HL-60 (cell line): ENCODE data around the gene IFT43.

Experiments
- DNase-seq, 2 experiments: peaks; one replicate each; pipeline ENCODE4 v3.0.0-alpha.2; 2010 to 2020; ENCODE audit warnings: low read depth in 1 of 2, low spot score in 1 of 2
- H3K27ac ChIP-seq: fragments of 250-450 bp; sonication (Bioruptor Pico); replicated peaks from 2 replicates; pipeline ENCODE4 v1.5.1; 2020; ENCODE audit warnings: mild to moderate bottlenecking, moderate library complexity
- H3K27me3 ChIP-seq: fragments of 250-450 bp; sonication (Bioruptor Pico); 2 replicates; pipeline ENCODE4 v1.5.1; 2021; ENCODE audit warnings: mild to moderate bottlenecking, moderate library complexity; ENCODE audit not compliant: insufficient read depth, poor library complexity, severe bottlenecking
- H3K4me3 ChIP-seq: replicated peaks from 2 replicates; pipeline ENCODE4 v1.5.1; 2011; ENCODE audit warnings: mild to moderate bottlenecking, control low read depth, low read length; ENCODE audit not compliant: insufficient read depth
- CTCF ChIP-seq: IDR thresholded peaks from one replicate; pipeline ENCODE4 v1.5.1; 2011; ENCODE audit warnings: low read length, control low read depth, inconsistent platforms; ENCODE audit not compliant: insufficient read depth
- GABPA ChIP-seq: IDR thresholded peaks from 2 replicates; pipeline ENCODE4 v1.6.1; 2012; ENCODE audit warnings: low read depth
- POLR2AphosphoS5 ChIP-seq: IDR thresholded peaks from 2 replicates; pipeline ENCODE4 v1.6.1; 2012; ENCODE audit warnings: low read depth
- SPI1 ChIP-seq: IDR thresholded peaks from 2 replicates; pipeline ENCODE4 v1.6.1; 2012; ENCODE audit warnings: low read depth, mild to moderate bottlenecking, borderline replicate concordance
- long read RNA-seq: library from polyadenylated mRNA; unstranded; transcript quantifications from one replicate; pipeline ENCODE4 v2.0.0, GENCODE V29; 2020
- TF ChIP-seq, protein P1 (sequence below): IDR thresholded peaks from 2 replicates; pipeline ENCODE4 v1.6.1; 2012; ENCODE audit warnings: low read depth; ENCODE audit not compliant: insufficient replicate concordance

IFT43 gene
- long read RNA-seq, partial matches to known transcripts, result 0 of 1 reads
- long read RNA-seq, other reads (novel, unspliced or antisense), result 1 of 1 reads

DNA sequence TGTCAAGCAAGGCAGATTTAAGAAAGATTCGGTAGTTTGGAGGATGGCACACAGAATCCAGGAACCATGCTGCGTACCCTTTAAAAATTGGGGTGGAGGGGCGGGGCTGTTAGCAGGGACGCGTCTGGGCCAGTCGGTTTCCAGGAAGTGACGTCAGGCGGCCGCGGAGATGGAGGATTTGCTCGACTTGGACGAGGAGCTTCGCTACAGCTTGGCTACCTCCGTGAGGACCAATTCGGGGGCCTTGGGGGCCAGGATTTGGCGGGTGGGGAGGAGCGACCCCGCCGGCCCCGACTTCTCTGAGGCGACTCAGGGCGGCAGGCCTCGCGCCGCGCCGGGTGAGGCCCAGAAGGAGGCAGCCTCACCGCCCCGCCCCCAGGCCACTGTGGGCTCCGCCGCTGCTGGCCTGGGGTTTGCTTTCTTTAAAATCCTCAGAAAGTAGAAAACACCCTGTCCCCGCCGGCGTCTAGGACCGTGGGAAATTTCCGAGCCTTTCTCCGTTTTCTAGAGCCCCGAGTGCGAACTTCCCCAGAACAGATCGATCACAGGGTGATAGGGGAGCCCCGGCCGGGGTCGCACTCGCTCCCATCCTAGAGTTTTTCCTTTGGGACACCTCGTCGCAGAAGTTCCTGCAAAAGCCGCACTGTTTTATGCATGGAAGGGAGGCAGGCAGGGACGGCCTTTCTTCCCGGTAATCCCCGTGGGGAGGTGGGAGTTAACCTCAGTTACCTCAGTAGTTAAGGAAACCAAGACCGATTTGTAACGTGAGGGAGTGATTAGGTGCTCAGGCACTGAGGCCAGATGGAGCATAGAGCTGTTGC is at the start of gene IFT43:
Gene IFT43 (plus strand): TSS at position 146 of the 821 bp plus-strand sequence. CDS start 24 bp downstream, at position 170.
- Histone ChIP-seq H3K27ac (no peak within 1 kb of the TSS), H3K4me3 (peak within 1 kb of the TSS; percentile 81), H3K27me3 (no peaks in the 10 kb centered on the region)
- peak in 1 of 2 experiments; percentile 72 for DNase-seq
- no peak for TF ChIP-seq POLR2AphosphoS5
- TF ChIP-seq CTCF, result no peak
- no peak for TF ChIP-seq GABPA
- TF ChIP-seq SPI1, result no peak
- TF ChIP-seq, protein P1, sequence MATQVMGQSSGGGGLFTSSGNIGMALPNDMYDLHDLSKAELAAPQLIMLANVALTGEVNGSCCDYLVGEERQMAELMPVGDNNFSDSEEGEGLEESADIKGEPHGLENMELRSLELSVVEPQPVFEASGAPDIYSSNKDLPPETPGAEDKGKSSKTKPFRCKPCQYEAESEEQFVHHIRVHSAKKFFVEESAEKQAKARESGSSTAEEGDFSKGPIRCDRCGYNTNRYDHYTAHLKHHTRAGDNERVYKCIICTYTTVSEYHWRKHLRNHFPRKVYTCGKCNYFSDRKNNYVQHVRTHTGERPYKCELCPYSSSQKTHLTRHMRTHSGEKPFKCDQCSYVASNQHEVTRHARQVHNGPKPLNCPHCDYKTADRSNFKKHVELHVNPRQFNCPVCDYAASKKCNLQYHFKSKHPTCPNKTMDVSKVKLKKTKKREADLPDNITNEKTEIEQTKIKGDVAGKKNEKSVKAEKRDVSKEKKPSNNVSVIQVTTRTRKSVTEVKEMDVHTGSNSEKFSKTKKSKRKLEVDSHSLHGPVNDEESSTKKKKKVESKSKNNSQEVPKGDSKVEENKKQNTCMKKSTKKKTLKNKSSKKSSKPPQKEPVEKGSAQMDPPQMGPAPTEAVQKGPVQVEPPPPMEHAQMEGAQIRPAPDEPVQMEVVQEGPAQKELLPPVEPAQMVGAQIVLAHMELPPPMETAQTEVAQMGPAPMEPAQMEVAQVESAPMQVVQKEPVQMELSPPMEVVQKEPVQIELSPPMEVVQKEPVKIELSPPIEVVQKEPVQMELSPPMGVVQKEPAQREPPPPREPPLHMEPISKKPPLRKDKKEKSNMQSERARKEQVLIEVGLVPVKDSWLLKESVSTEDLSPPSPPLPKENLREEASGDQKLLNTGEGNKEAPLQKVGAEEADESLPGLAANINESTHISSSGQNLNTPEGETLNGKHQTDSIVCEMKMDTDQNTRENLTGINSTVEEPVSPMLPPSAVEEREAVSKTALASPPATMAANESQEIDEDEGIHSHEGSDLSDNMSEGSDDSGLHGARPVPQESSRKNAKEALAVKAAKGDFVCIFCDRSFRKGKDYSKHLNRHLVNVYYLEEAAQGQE, result no peak

DNA sequence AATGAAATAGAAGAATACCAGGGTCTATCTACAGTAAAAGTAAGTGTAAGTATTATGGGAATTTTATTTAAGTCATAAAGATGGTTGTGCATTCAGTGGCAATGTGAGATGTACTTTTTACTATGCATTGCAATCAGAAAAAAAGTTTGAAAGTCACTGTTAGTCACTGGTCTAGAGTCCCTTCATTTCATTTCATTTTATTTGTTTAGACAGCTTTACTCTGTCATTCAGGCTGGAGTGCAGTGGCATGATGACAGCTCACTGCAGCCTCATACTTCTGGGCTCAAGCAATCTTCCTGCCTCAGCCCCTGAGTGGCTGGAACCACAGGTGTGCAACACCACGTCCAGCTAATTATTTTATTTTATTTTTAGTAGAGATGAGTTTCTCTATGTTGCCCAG is 46.4 kb upstream of the IFT43 start:
- Histone ChIP-seq H3K27ac (no peak overlapping the region), H3K27me3 (no peaks in the 10 kb centered on the region), H3K4me3 (no peak overlapping the region)
- TF ChIP-seq, protein P1, result no peak
- TF ChIP-seq SPI1 (no peak), POLR2AphosphoS5 (no peak), CTCF (no peak), GABPA (no peak)
- DNase-seq, result no peak

- no peak overlapping the region for H3K27ac ChIP-seq
- no peaks in the 10 kb centered on the region for H3K27me3 ChIP-seq
- TF ChIP-seq GABPA (no peak), SPI1 (no peak), POLR2AphosphoS5 (no peak)
- DNase-seq, result no peak
- H3K4me3 ChIP-seq, result no peak overlapping the region
Observed at GRCh38 chr14:75941030-75941429, 44.5 kb upstream of the IFT43 start.

- no peak for DNase-seq
- Histone ChIP-seq H3K4me3 (no peak overlapping the region), H3K27ac (no peak overlapping the region), H3K27me3 (no peaks in the 10 kb centered on the region)
- no peak for TF ChIP-seq SPI1
- TF ChIP-seq GABPA, result no peak
- TF ChIP-seq CTCF, result no peak
- TF ChIP-seq POLR2AphosphoS5, result no peak
- TF ChIP-seq, protein P1, result no peak
Observed at GRCh38 chr14:75944607-75945241, 40.8 kb upstream of the IFT43 start.
